GM12878 (cell line): ENCODE results near the gene MYO18B. TPM values are rescaled to one million over a fixed set of nuclear protein-coding genes. Genes with fewer than 3 reads are reported as not detected.

Experiments used
- ATAC-seq: fragments of 200-7000 bp; cut with Tn5 transposase; 3 replicates; pipeline ENCODE4 v1.9.1; 2020; ENCODE audit warnings: mild to moderate bottlenecking, moderate library complexity
- BruUV-seq: library from RNA; stranded (reverse); fragments of 400-500 nt; replicated peaks from 2 replicates; lab custom pipeline; 2021; lab: Mats Ljungman, UMichigan
- CTCF ChIA-PET: fragments of 300-600 bp; sonication (Branson Sonifier 250); formaldehyde crosslinking; extraction: SDS; loops from one replicate; lab custom pipeline; 2021; ENCODE audit warnings: inconsistent platforms; lab: Yijun Ruan, JAX
- POLR2A ChIA-PET: fragments of 350-600 bp; formaldehyde crosslinking; extraction: SDS; loops from one replicate; lab custom pipeline; 2021; ENCODE audit warnings: inconsistent platforms; lab: Charles Lee
- RAD21 ChIA-PET: fragments of 300-600 bp; sonication (Branson Sonifier 250); formaldehyde crosslinking; loops from one replicate; lab custom pipeline; 2023; ENCODE audit warnings: antibody characterized with exemption; ENCODE audit not compliant: unreplicated experiment; lab: Charles Lee
- SMC1A ChIA-PET: fragments of 300-600 bp; sonication (Branson Sonifier 250); formaldehyde crosslinking; loops from one replicate; lab custom pipeline; 2023; ENCODE audit not compliant: unreplicated experiment, uncharacterized antibody; lab: Charles Lee
- DNase-seq: peaks from one replicate; pipeline ENCODE4 v3.0.0-alpha.2; 2011; ENCODE audit warnings: low read depth, low spot score
- FAIRE-seq: peaks from 3 replicates; lab custom pipeline; 2011; peaks lifted over from hg19 to GRCh38; lab: Jason Lieb, UNC
- H2AFZ ChIP-seq: 2 replicates; pipeline ENCODE4 v1.6.0; 2011; ENCODE audit warnings: low read depth, low read length, control low read depth; ENCODE audit not compliant: control insufficient read depth
- H3K27ac ChIP-seq: 2 replicates; pipeline ENCODE4 v1.5.1; 2011; ENCODE audit warnings: control low read depth; ENCODE audit not compliant: control insufficient read depth, insufficient read depth
- H3K27me3 ChIP-seq, 2 experiments: replicated peaks in 1 of 2; 2 replicates each; pipeline versions ENCODE4 v1.6.0 to v1.6.1; 2011; ENCODE audit warnings: low read length in 1 of 2; ENCODE audit not compliant: control insufficient read depth in 2 of 2, insufficient read depth in 2 of 2
- H3K36me3 ChIP-seq, 2 experiments: 2 replicates each; pipeline ENCODE4 v1.5.1; 2011; ENCODE audit warnings: low read length in 1 of 2; ENCODE audit not compliant: control insufficient read depth in 2 of 2, insufficient read depth in 2 of 2
- H3K4me1 ChIP-seq: 2 replicates; pipeline ENCODE4 v1.6.1; 2011; ENCODE audit warnings: mild to moderate bottlenecking, low read length, moderate library complexity, mixed read lengths; ENCODE audit not compliant: control insufficient read depth, insufficient read depth
- H3K4me2 ChIP-seq: 2 replicates; pipeline ENCODE4 v1.6.0; 2011; ENCODE audit warnings: control low read depth; ENCODE audit not compliant: control insufficient read depth, insufficient read depth
- H3K4me3 ChIP-seq: fragments of 200-600 bp; sonication (generic); 2 replicates; pipeline ENCODE4 v1.5.1; 2016
- H3K79me2 ChIP-seq: 2 replicates; pipeline ENCODE4 v1.6.0; 2011; ENCODE audit warnings: low read length; ENCODE audit not compliant: control insufficient read depth, insufficient read depth
- H3K9ac ChIP-seq: 2 replicates; pipeline ENCODE4 v1.8.0; 2011; ENCODE audit warnings: low read length, control low read depth, mixed read lengths; ENCODE audit not compliant: control insufficient read depth, insufficient read depth
- H3K9me3 ChIP-seq: replicated peaks from 3 replicates; pipeline ENCODE4 v1.5.1; 2011; ENCODE audit warnings: mild to moderate bottlenecking, low read length; ENCODE audit not compliant: control insufficient read depth, insufficient read depth
- H4K20me1 ChIP-seq: 2 replicates; pipeline ENCODE4 v1.6.0; 2011; ENCODE audit not compliant: control insufficient read depth, insufficient read depth
- ATF7 ChIP-seq: fragments of 450-650 bp; IDR thresholded peaks from 2 replicates; pipeline ENCODE4 v1.6.1; 2016; ENCODE audit warnings: low read depth, mild to moderate bottlenecking
- CREM ChIP-seq: IDR thresholded peaks from 2 replicates; pipeline ENCODE4 v1.6.1; 2014; ENCODE audit warnings: antibody characterized with exemption, low read depth
- FOS ChIP-seq: IDR thresholded peaks from 3 replicates; pipeline ENCODE4 v1.6.1; 2011; ENCODE audit warnings: borderline replicate concordance; ENCODE audit not compliant: insufficient read length; ENCODE audit errors: extremely low read depth
- FOXK2 ChIP-seq: fragments of 450-650 bp; IDR thresholded peaks from 2 replicates; pipeline ENCODE4 v1.6.1; 2017; ENCODE audit warnings: mild to moderate bottlenecking, moderate library complexity
- JUND ChIP-seq: IDR thresholded peaks from 2 replicates; pipeline ENCODE4 v1.6.1; 2012; ENCODE audit warnings: low read depth, mild to moderate bottlenecking, low read length, improper control_type of control experiment, moderate library complexity
- KLF5 ChIP-seq: fragments of 450-650 bp; IDR thresholded peaks from 2 replicates; pipeline ENCODE4 v1.6.1; 2014; ENCODE audit warnings: mild to moderate bottlenecking; ENCODE audit not compliant: partially characterized antibody
- MEF2A ChIP-seq: IDR thresholded peaks from 2 replicates; pipeline ENCODE4 v1.6.1; 2011; ENCODE audit warnings: low read depth, mild to moderate bottlenecking, low read length, moderate library complexity; ENCODE audit not compliant: insufficient read depth
- RBBP5 ChIP-seq: fragments of 200-600 bp; sonication (generic); conservative IDR thresholded peaks from 2 replicates; pipeline ENCODE4 v1.6.1; 2016
- SMAD1 ChIP-seq: fragments of 450-650 bp; IDR thresholded peaks from 2 replicates; pipeline ENCODE4 v1.6.1; 2018; ENCODE audit warnings: mild to moderate bottlenecking, low read depth; ENCODE audit not compliant: partially characterized antibody
- SPI1 ChIP-seq: IDR thresholded peaks from 2 replicates; pipeline ENCODE4 v1.6.1; 2011; ENCODE audit warnings: low read depth, mild to moderate bottlenecking, low read length, moderate library complexity, borderline replicate concordance; ENCODE audit not compliant: insufficient read depth
- STAT3 ChIP-seq: IDR thresholded peaks from 2 replicates; pipeline ENCODE4 v1.6.1; 2011; ENCODE audit warnings: low read depth, low read length, improper control_type of control experiment
- WGBS: methylation state at CpG from one replicate; pipeline ENCODE4 v1.1.6; 2016; ENCODE audit warnings: low lambda C conversion rate; ENCODE audit not compliant: insufficient replicate concordance, insufficient coverage; ENCODE audit errors: missing lambda C conversion rate; 5-methylcytosine and 5-hydroxymethylcytosine counted together
- in situ Hi-C: fragments of 300-500 bp; cut with MboI; formaldehyde crosslinking; loops from 9 replicates; pipeline ENCODE4 v1.14.3; 2018; ENCODE audit warnings: mixed read lengths
- intact Hi-C: fragments of 100-400 bp; cut with micrococcal nuclease; formaldehyde crosslinking; loops from one replicate; pipeline ENCODE4 v1.14.2; 2022; ENCODE audit not compliant: unreplicated experiment
- polyA plus RNA-seq, 11 experiments: library from polyadenylated mRNA; depleted of rRNA in 4 of 11; unstranded in 6 of 11; stranded (reverse) in 5 of 11; fragments of >200 nt; fragmentation: Nextera tagmentation in 4 of 11; fragmentation: Illumina TruSeq in 1 of 11; extraction: Ambion mirVana in 4 of 11; extraction: Trizol in 1 of 11; gene quantifications; 1 replicate in 1 of 11; 2 replicates in 10 of 11; pipeline versions ENCODE4 v1.2.1 to v1.2.3, GENCODE V29; 2011 to 2016; ENCODE audit warnings: inconsistent platforms in 2 of 11, missing spikeins in 2 of 11, low read depth in 1 of 11
- total RNA-seq, 4 experiments: library from RNA; depleted of rRNA in 3 of 4; stranded (reverse); fragments of >200 nt in 3 of 4; fragmentation: Illumina TruSeq in 1 of 4; extraction: Trizol in 1 of 4; gene quantifications; 2 replicates each; pipeline versions ENCODE4 v1.2.1 to v1.2.3, GENCODE V29; 2013 to 2021
- TF ChIP-seq, protein P1 (sequence below): fragments of 450-650 bp; formaldehyde crosslinking; IDR thresholded peaks from 2 replicates; pipeline ENCODE4 v1.4.0; 2020; ENCODE audit warnings: mild to moderate bottlenecking, moderate library complexity

Gene MYO18B
- total and polyA plus RNA-seq, 10 of the 15 experiments (the other 5 are each of a cell fraction or from before 2014, with no cell fraction given): 0.05 to 2.1 (median 0.51) TPM; not detected in 1

DNA sequence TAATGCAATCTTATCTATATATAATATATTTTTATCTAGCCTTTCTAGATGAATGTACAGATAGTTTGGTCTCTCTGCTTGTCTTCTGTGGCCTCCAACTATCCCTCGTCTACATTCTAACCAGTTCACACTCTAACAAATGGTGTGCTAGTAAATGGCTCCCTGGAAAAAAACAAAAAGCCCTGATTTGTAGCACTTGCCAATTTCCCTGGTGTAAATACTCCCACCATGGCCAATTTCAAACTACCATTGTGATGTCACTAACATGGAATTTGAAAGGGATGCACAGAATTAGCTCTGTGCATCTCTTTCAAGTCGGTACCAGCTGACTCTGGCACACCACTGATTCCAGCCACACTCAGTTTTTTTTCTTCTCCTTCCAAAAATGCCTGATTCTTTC lies 154.6 kb downstream of the MYO18B start:
- BruUV-seq: no TSS peak
- CTCF ChIA-PET: interaction anchor here (0.7 to 2.3 kb wide), 8 partner anchors 16 to 434 kb away, joined by 3 to 18 read pairs (median 3); no protein-coding TSS in a partner anchor

More for the DNA sequence above, 154.6 kb downstream of the MYO18B start:
- no peak for FAIRE-seq
- ATAC-seq: no peak
- Histone ChIP-seq H3K27ac (no peak overlapping the region), H3K4me2 (no peak overlapping the region), H3K4me1 (no peaks in the 10 kb centered on the region), H3K9me3 (no peaks in the 10 kb centered on the region; the same call in 2 of the 3 replicates), H3K36me3 (no peaks in the 10 kb centered on the region), H3K9ac (no peak overlapping the region), H3K4me3 (no peak overlapping the region), H4K20me1 (no peaks in the 10 kb centered on the region), H3K27me3 (no peaks in the 10 kb centered on the region), H2AFZ (no peak overlapping the region), H3K79me2 (no peaks in the 10 kb centered on the region)
- intact Hi-C loops (loop anchor here (5.0 kb wide), 1 partner anchor 436 kb away; no protein-coding TSS in a partner anchor), in situ Hi-C loops (loop anchor here (5.0 kb wide), 1 partner anchor 436 kb away; no protein-coding TSS in a partner anchor)
- no peak for TF ChIP-seq ATF7
- TF ChIP-seq JUND: no peak
- TF ChIP-seq, protein P1, sequence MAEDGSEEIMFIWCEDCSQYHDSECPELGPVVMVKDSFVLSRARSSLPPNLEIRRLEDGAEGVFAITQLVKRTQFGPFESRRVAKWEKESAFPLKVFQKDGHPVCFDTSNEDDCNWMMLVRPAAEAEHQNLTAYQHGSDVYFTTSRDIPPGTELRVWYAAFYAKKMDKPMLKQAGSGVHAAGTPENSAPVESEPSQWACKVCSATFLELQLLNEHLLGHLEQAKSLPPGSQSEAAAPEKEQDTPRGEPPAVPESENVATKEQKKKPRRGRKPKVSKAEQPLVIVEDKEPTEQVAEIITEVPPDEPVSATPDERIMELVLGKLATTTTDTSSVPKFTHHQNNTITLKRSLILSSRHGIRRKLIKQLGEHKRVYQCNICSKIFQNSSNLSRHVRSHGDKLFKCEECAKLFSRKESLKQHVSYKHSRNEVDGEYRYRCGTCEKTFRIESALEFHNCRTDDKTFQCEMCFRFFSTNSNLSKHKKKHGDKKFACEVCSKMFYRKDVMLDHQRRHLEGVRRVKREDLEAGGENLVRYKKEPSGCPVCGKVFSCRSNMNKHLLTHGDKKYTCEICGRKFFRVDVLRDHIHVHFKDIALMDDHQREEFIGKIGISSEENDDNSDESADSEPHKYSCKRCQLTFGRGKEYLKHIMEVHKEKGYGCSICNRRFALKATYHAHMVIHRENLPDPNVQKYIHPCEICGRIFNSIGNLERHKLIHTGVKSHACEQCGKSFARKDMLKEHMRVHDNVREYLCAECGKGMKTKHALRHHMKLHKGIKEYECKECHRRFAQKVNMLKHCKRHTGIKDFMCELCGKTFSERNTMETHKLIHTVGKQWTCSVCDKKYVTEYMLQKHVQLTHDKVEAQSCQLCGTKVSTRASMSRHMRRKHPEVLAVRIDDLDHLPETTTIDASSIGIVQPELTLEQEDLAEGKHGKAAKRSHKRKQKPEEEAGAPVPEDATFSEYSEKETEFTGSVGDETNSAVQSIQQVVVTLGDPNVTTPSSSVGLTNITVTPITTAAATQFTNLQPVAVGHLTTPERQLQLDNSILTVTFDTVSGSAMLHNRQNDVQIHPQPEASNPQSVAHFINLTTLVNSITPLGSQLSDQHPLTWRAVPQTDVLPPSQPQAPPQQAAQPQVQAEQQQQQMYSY (CRISPR knock-in tag): no peak
- TF ChIP-seq MEF2A: no peak
- no peak for TF ChIP-seq FOXK2
- TF ChIP-seq SMAD1: no peak
- no peak for TF ChIP-seq CREM
- no peak for TF ChIP-seq RBBP5
- TF ChIP-seq STAT3: no peak
- TF ChIP-seq FOS: no peak
- TF ChIP-seq KLF5: no peak
- no peak for TF ChIP-seq SPI1
- RAD21 ChIA-PET: no interaction called here
- DNase-seq: no peak
- 9% methylated on average over 2 of the region's 2 CpGs for WGBS
- POLR2A ChIA-PET: no interaction called here
- SMC1A ChIA-PET: interaction anchor here (0.6 to 2.1 kb wide), 4 partner anchors 190 to 645 kb away, joined by 3 to 7 read pairs (median 4); no protein-coding TSS in a partner anchor
